GM21737 (cell line): ENCODE data around the gene IGFN1.
"Not testable (repeated sequence)": the region's sequence is repeated elsewhere in the genome, so short reads cannot be mapped to it uniquely, and the experiment has no call there.

Source experiments
- ATAC-seq: cut with Tn5 transposase; IDR thresholded peaks from one replicate; pipeline ENCODE4 v1.9.1; 2021; ENCODE audit warnings: mild to moderate bottlenecking, moderate library complexity; ENCODE audit not compliant: unreplicated experiment

Gene IGFN1

GRCh38 chr1:201163036-201163435 lies 27.6 kb upstream of the IGFN1 start:
- not testable (repeated sequence) for ATAC-seq

DNA sequence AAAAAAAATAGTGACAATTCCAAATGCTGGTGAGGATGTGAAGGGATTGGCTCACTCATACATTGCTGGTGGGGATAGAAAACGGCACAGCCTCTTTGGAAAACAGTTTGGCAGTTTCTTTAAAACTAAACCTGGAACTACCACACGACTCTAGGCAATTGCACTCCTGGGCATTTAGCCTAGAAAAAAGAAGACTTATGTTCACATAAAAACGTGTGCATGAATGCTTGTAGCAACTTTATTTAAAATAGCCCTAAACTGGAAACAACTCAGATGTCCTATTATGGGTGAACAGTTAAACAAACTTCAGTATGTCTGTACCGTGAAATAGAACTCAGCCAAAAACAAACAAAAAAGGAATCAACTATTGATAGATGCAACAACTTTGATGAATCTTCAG lies 26.9 kb upstream of the IGFN1 start:
- ATAC-seq: no peak

DNA sequence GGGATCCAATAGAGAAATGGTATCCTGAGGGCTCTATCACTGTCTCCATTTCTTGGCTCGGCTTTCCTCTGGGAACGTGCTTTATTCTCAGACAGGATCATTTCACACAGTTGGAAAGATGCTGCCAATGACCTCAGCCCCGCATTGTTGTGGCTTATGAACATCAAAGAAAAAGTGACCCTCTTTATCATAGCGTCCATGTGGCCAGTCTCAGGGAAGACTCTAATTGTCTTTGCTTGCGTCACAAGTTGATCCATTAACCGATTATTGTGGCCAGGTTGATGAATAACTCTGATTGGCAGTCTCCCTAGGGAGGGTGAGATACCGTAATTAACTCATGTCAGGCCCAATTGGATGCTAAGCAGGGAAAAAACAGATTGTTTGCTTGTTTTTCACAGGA lies 26.0 kb upstream of the IGFN1 start:
- no peak for ATAC-seq

GRCh38 chr1:201167041-201167991 lies 23.3 kb upstream of the IGFN1 start:
- ATAC-seq: no peak

GRCh38 chr1:201169203-201169602 lies 21.4 kb upstream of the IGFN1 start:
- no peak for ATAC-seq

GRCh38 chr1:201169971-201170532 lies 20.6 kb upstream of the IGFN1 start:
- ATAC-seq: no peak

- ATAC-seq: peak; percentile 98
These were observed 20.0 kb upstream of the IGFN1 start for GRCh38 chr1:201170533-201171062.

DNA sequence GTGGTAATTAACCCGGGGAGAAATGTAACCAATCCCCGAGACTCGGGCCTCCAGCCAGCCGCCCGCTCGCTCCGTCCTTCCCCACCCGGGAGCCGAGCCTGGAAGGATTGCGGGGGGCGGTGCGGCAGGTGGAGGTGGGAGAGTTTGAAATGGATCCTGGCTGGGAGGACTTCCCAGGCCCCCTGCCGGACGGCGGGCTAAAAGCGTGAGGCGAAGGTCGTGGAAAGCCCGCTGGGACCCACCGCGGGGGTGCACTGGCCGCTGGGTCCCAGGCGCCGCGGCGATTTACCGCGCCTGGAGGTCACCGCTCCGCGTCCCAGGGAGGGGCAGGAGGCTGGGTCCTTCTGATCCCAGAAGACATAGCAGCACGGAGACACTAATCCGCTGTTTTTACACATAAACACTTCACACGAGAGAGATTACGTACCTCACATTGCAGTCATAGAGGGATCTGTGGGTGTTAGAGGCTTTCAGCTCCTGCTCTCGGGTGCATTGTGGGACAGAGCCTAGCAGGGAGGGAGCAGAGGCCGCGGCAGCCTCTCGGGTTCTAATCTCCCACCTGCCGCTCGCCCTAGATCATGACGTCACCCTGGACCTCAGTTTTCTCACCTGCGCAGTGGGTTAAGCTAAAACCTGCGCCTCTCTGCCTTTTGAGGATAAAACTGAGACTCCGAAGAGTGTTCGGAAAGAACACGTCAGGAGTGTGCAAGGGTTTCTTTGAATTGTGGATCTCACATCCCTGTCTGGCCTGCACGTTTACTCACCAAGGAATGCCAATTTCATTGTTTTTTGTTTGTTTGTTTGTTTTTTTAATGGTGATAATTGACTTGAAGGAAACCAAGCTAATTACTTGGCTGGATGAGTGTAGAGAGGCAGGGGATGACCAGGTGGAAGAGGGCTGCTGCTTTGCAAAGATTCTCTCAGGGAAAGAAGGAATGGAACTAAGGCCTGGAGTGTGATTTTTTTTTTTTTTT lies 19.3 kb upstream of the IGFN1 start:
- peak; percentile 31 for ATAC-seq

DNA sequence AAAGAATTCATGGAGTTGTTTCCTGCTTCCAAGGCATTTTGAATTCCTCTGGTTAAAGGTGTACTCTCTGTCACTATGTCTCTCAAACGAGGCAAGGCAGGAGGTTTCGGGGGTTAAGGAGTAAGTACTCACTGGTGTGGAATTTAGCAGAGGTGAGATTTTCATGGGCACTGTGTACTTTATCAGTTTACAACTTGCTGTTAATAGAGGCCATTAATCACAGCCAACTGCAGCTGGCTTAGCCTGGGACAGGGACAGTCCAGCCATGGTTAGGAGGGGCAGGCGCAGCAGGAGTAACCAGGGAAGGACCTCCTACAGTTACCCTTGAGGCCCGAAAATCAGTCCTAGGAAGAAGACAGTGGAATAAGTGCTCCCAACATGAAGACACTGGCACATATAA lies 18.3 kb upstream of the IGFN1 start:
- ATAC-seq: no peak

- no peak for ATAC-seq
These were observed 17.5 kb upstream of the IGFN1 start for GRCh38 chr1:201172999-201173610.

GRCh38 chr1:201173736-201174135 lies 16.9 kb upstream of the IGFN1 start:
- no peak for ATAC-seq

DNA sequence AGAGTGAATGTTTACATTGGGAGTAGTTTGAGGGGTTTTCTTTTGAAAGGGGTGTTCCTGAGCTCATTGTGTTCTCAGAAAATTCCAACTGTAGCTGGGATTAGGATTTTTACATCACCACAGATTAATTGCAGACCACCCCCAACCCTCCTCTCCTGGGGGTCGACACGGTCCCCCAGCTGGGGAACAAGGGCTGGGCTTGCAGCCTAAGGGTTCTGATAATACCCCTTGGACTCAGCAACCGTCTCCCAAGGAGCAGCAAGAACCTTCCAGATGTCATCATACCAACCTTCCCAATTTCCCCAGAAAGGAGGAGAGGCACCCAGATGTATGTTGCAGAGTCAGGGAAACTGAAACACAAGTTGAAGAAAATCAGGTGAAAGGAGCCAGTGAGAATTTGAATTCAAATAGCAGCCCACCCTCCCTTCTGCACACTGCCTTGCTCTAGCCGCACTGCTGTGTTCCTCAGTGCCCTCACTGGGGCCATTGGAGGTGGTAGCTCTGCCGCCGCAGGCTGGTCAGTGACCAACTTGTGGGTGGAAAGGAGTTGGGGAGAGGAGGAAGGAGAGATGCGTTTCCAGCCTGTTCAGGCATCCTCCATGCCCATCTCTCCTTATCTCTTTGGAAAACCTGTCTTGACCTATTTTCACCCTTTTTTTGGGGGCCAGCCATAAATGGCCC lies 14.7 kb upstream of the IGFN1 start:
- ATAC-seq: no peak

- no peak for ATAC-seq
These were observed 13.7 kb upstream of the IGFN1 start for GRCh38 chr1:201176940-201177339.

- no peak for ATAC-seq
These were observed 11.9 kb upstream of the IGFN1 start for GRCh38 chr1:201178718-201179117.

GRCh38 chr1:201180141-201180540 lies 10.5 kb upstream of the IGFN1 start:
- ATAC-seq: no peak

DNA sequence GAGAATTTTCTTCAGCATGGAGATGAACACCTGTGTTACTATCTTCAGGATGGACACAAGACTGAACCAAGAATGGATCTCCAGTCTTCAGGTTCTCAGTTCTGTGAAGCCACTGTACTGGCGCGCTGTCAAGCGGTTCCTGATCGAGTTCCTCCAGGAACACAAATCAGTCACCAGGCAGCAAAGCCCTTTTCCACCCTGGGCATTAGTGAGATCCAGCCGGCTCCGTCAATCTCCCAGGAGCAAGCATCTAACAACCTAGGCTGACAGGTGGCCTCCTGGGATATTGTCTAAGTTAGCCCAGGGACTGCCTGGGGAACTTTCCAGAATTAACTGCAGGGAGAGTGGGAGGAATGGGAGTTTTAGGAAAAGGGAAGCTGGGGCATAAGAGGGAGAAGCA lies 9.7 kb upstream of the IGFN1 start:
- no peak for ATAC-seq

DNA sequence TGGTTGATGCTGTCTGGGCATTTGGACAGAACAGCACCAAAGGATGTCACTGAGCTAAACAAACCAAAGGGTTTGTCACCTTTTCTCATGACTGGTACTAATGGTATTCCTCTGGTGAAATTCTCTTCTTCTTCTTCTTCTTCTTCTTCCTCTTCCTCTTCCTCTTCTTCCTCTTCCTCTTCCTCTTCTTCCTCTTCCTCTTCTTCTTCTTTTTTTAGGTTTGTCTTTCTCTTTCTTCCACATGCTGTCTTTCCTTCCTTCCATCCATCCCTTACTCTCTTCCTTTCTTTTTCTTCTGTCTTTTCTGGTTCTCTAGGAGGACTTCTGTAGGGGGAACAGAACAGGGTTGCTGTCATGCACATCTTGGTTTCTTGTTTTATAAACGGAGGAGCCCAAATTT lies 9.3 kb upstream of the IGFN1 start:
- no peak for ATAC-seq

- ATAC-seq: no peak
These were observed 8.9 kb upstream of the IGFN1 start for GRCh38 chr1:201181726-201182125.

DNA sequence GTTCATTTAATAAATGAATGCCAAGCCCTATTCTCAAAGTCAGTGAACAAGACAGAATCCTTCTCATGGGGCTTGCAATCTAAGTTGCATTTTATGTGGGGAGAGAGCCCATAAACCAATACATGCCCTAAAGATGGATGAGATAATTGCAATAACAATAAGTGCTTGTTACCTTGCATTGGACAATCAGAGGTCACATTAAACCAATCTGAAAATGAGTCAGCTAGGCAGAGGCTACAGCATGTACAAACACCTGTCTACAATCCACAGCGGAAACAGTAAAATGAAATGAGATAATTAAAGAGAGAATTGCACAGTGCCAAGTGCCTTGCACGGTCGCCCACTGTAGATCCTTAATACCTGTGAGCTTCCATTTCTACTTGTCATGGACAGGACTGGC lies 7.4 kb upstream of the IGFN1 start:
- ATAC-seq: no peak

DNA sequence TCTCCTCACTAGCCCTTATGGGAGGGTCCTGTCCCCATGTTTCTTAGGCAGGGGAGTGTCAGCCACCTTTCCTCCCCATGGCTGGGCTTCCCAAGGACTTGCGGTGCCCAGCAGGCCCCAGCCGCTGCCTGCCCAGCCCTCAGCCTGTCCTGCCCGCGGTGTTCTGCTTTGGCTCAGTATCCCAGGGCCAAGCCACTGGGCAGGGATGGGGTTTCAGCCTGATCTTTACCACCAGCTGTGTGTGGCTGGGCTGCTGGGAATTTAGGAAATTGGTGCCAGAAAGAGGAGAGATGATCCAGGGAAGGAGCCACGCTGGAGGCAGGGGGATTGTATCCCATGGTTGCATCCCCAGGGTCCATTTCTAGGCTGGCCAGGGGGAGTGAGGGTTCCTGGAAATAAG lies 6.9 kb upstream of the IGFN1 start:
- ATAC-seq: no peak
